ENCODE measurements around the gene TCIRG1. TPM values are rescaled to one million over a fixed set of nuclear protein-coding genes. Genes with fewer than 3 reads are reported as not detected.

The TCIRG1 gene
- total and polyA plus RNA-seq, 2 of the 13 experiments (the other 11 are each of a cell fraction or from before 2014, with no cell fraction given) = 48.0 to 69.6 TPM

GRCh38 chr11:68037411-68038225, 1.2 kb upstream of the TCIRG1 start (continued):
- TF ChIP-seq RELA (CRISPR knock-in tag; IDR thresholded peaks at IDR 0.05) = no peak
- no peak for TF ChIP-seq ZNF580 (CRISPR knock-in tag; IDR thresholded peaks at IDR 0.05; ENCODE audit: borderline replicate concordance, low read depth)
- no peak for TF ChIP-seq MTERF4 (CRISPR knock-in tag; IDR thresholded peaks at IDR 0.05)
- TF ChIP-seq LCORL (IDR thresholded peaks at IDR 0.05) = no peak
- no peak for TF ChIP-seq LCORL (CRISPR knock-in tag; IDR thresholded peaks at IDR 0.05)
- TF ChIP-seq ZNF816 (CRISPR knock-in tag; IDR thresholded peaks at IDR 0.05; ENCODE audit: borderline replicate concordance) = peak; percentile 38; the same call in 1 of the 2 replicates
- no peak for TF ChIP-seq ZNF883 (CRISPR knock-in tag; IDR thresholded peaks at IDR 0.05; ENCODE audit: not compliant biosample characterization)
- no peak for TF ChIP-seq TBL1XR1 (IDR thresholded peaks at IDR 0.05; ENCODE audit: borderline replicate concordance, low read length, partially characterized antibody)
- peak; percentile 83; the same call in 1 of the 2 replicates for TF ChIP-seq THAP7 (CRISPR knock-in tag; IDR thresholded peaks at IDR 0.05)
- no peak for TF ChIP-seq ARID2 (CRISPR knock-in tag; IDR thresholded peaks at IDR 0.05; ENCODE audit: borderline replicate concordance)
- no peak for TF ChIP-seq ZNF30 (CRISPR knock-in tag; IDR thresholded peaks at IDR 0.05)
- no peak for TF ChIP-seq HOXA9 (CRISPR knock-in tag; IDR thresholded peaks at IDR 0.05; ENCODE audit: borderline replicate concordance)
- no peak for TF ChIP-seq ZNF549 (CRISPR knock-in tag; IDR thresholded peaks at IDR 0.05)
- TF ChIP-seq ZNF772 (CRISPR knock-in tag; IDR thresholded peaks at IDR 0.05) = no peak
- TF ChIP-seq HMG20B (CRISPR knock-in tag; conservative IDR thresholded peaks at IDR 0.05) = no peak
- 0 out of 2 replicates have a peak, but pooled peaks have one; percentile 14 for TF ChIP-seq NFE2L1 (CRISPR knock-in tag; IDR thresholded peaks at IDR 0.05; ENCODE audit: borderline replicate concordance)
- TF ChIP-seq AKNA (CRISPR knock-in tag; IDR thresholded peaks at IDR 0.05; ENCODE audit: borderline replicate concordance) = no peak
- TF ChIP-seq DRAP1 (CRISPR knock-in tag; IDR thresholded peaks at IDR 0.05) = no peak
- TF ChIP-seq CAMTA2 (CRISPR knock-in tag; IDR thresholded peaks at IDR 0.05; ENCODE audit: borderline replicate concordance) = no peak
- 0 out of 2 replicates have a peak, but pooled peaks have one; percentile 6 for TF ChIP-seq ZNF619 (CRISPR knock-in tag; IDR thresholded peaks at IDR 0.05)
- TF ChIP-seq SMC3 (IDR thresholded peaks at IDR 0.05; ENCODE audit: low read length) = no peak
- no peak for TF ChIP-seq TGIF2 (CRISPR knock-in tag; IDR thresholded peaks at IDR 0.05)
- TF ChIP-seq RBFOX2 (IDR thresholded peaks at IDR 0.05; ENCODE audit: low read depth, low read length) = no peak

All from HepG2 (cell line).